ENCODE results near the gene LRFN3.

- no peak for TF ChIP-seq POLR2AphosphoS5 (IDR thresholded peaks at IDR 0.05; ENCODE audit: low read depth, low read length)
- TF ChIP-seq POLR2A (IDR thresholded peaks at IDR 0.05; ENCODE audit: low read depth, low read length), result no peak
Measured at GRCh38 chr19:35913589-35913988, 22.6 kb upstream of the LRFN3 start.
